ENCODE measurements around the gene CYB5RL.
"Not testable (repeated sequence)": the region's sequence is repeated elsewhere in the genome, so short reads cannot be mapped to it uniquely, and the experiment has no call there.

GRCh38 chr1:54233196-54233595, 33.4 kb upstream of the CYB5RL start:
- TF ChIP-seq CTCF, POLR2A, EP300 (IDR thresholded peaks at IDR 0.05): not testable (repeated sequence)

Measured in stomach (tissue), 4 donors.